Endothelial cell of umbilical vein (primary cell): ENCODE data around the gene TMEM164. TPM values are rescaled to one million over a fixed set of nuclear protein-coding genes. Genes with fewer than 3 reads are reported as not detected.

Experiments used
- BruUV-seq: library from RNA; stranded (reverse); fragments of 400-500 nt; replicated peaks from 2 replicates; lab custom pipeline; 2021; lab: Mats Ljungman, UMichigan
- CTCF ChIA-PET: fragments of 300-600, 350-600 bp; sonication (Branson Sonifier 250); formaldehyde crosslinking; loops from one replicate; lab custom pipeline; 2021; ENCODE audit warnings: antibody characterized with exemption, inconsistent platforms; lab: Charles Lee
- POLR2A ChIA-PET: fragments of 300-600, 350-600 bp; sonication (Branson Sonifier 250); formaldehyde crosslinking; loops from one replicate; lab custom pipeline; 2021; ENCODE audit warnings: antibody characterized with exemption, inconsistent platforms; lab: Charles Lee
- DNase-seq: peaks from one replicate; pipeline ENCODE4 v3.0.0-alpha.2; 2011; ENCODE audit warnings: low read depth, low spot score
- FAIRE-seq: peaks from 2 replicates; lab custom pipeline; 2011; peaks lifted over from hg19 to GRCh38; lab: Jason Lieb, UNC
- H2AFZ ChIP-seq: 2 replicates; pipeline ENCODE4 v1.6.0; 2012; ENCODE audit warnings: low read depth, low read length, control low read depth, inconsistent platforms
- H3K27ac ChIP-seq: 2 replicates; pipeline ENCODE4 v1.5.1; 2011; ENCODE audit warnings: low read depth, mild to moderate bottlenecking, control low read depth, low read length, moderate library complexity; ENCODE audit not compliant: insufficient read depth
- H3K27me3 ChIP-seq, 2 experiments: 2 replicates each; pipeline versions ENCODE4 v1.6.0 to v1.6.1; 2011; ENCODE audit warnings: low read length in 2 of 2, mixed read lengths in 1 of 2; ENCODE audit not compliant: control insufficient read depth in 2 of 2, insufficient read depth in 2 of 2
- H3K36me3 ChIP-seq, 2 experiments: 2 replicates in 1 of 2; 3 replicates in 1 of 2; pipeline ENCODE4 v1.5.1; 2011; ENCODE audit warnings: low read length in 2 of 2, mild to moderate bottlenecking in 1 of 2, moderate library complexity in 1 of 2; ENCODE audit not compliant: control insufficient read depth in 2 of 2, insufficient read depth in 2 of 2; ENCODE audit errors: extremely low read depth in 1 of 2
- H3K4me1 ChIP-seq: 3 replicates; pipeline ENCODE4 v1.5.1; 2011; ENCODE audit warnings: mild to moderate bottlenecking, low read length; ENCODE audit not compliant: control insufficient read depth, insufficient read depth; ENCODE audit errors: extremely low read depth
- H3K4me2 ChIP-seq: 2 replicates; pipeline ENCODE4 v1.6.1; 2011; ENCODE audit warnings: low read length, control low read depth, mixed read lengths; ENCODE audit not compliant: insufficient read depth
- H3K4me3 ChIP-seq, 3 experiments: fragments of 200-600 bp in 1 of 3; sonication (generic), shearing (Covaris generic) in 1 of 3; replicated peaks in 1 of 3; 2 replicates each; pipeline ENCODE4 v1.5.1; 2011 to 2016; ENCODE audit warnings: control low read depth in 3 of 3, low read length in 3 of 3, mild to moderate bottlenecking in 2 of 3, inconsistent platforms in 1 of 3, low read depth in 1 of 3, moderate library complexity in 1 of 3; ENCODE audit not compliant: insufficient read depth in 1 of 3
- H3K79me2 ChIP-seq: 2 replicates; pipeline ENCODE4 v1.6.0; 2012; ENCODE audit warnings: low read length, inconsistent platforms; ENCODE audit not compliant: control insufficient read depth, insufficient read depth
- H3K9ac ChIP-seq: replicated peaks from 2 replicates; pipeline ENCODE3; 2011; ENCODE audit warnings: low read length, control low read depth; ENCODE audit not compliant: insufficient read depth; ENCODE audit errors: extremely low read depth
- H3K9me1 ChIP-seq: replicated peaks from 3 replicates; pipeline ENCODE4 v1.6.0; 2011; ENCODE audit warnings: mild to moderate bottlenecking, low read length; ENCODE audit not compliant: control insufficient read depth, insufficient read depth; ENCODE audit errors: extremely low read depth
- H3K9me3 ChIP-seq: replicated peaks from 2 replicates; pipeline ENCODE4 v1.5.1; 2012; ENCODE audit warnings: low read length, inconsistent platforms; ENCODE audit not compliant: control insufficient read depth, insufficient read depth
- H4K20me1 ChIP-seq: replicated peaks from 2 replicates; pipeline ENCODE3; 2011; ENCODE audit warnings: mild to moderate bottlenecking, low read length; ENCODE audit not compliant: control insufficient read depth, insufficient read depth; ENCODE audit errors: extremely low read depth
- CTCF ChIP-seq, 2 donors: IDR thresholded peaks; 1 replicate in 1 of 2; 2 replicates in 1 of 2; pipeline ENCODE4 v1.5.1; 2011; ENCODE audit warnings: low read length in 2 of 2, mild to moderate bottlenecking in 2 of 2, moderate library complexity in 2 of 2, control low read depth in 1 of 2, inconsistent platforms in 1 of 2, low read depth in 1 of 2; ENCODE audit not compliant: insufficient read depth in 1 of 2; ENCODE audit errors: extremely low read depth in 1 of 2
- FOS ChIP-seq: IDR thresholded peaks from 2 replicates; pipeline ENCODE4 v1.6.1; 2011; ENCODE audit warnings: mild to moderate bottlenecking, low read length, moderate library complexity, borderline replicate concordance; ENCODE audit not compliant: insufficient read depth
- MAX ChIP-seq: IDR thresholded peaks from 2 replicates; pipeline ENCODE4 v1.6.1; 2011; ENCODE audit not compliant: insufficient read depth, insufficient read length
- POLR2A ChIP-seq: IDR thresholded peaks from 2 replicates; pipeline ENCODE4 v1.6.1; 2012; ENCODE audit warnings: low read depth, mild to moderate bottlenecking, control low read depth, low read length
- POLR2AphosphoS5 ChIP-seq: IDR thresholded peaks from 2 replicates; pipeline ENCODE4 v1.6.1; 2012; ENCODE audit warnings: low read depth, mild to moderate bottlenecking, control low read depth, low read length, moderate library complexity; ENCODE audit not compliant: insufficient read depth
- dilution Hi-C: fragments of 300-500 bp; cut with MboI; formaldehyde crosslinking; loops from one replicate; pipeline ENCODE4 v1.15.0; 2019; ENCODE audit warnings: low sequenced_read_pairs; ENCODE audit not compliant: extremely low pct_ligation_motif_present
- intact Hi-C: fragments of 100-400 bp; cut with micrococcal nuclease; formaldehyde crosslinking; loops from one replicate; pipeline ENCODE4 v1.10.0; 2022
- polyA plus RNA-seq, 4 experiments: library from polyadenylated mRNA; depleted of rRNA in 3 of 4; stranded (reverse) in 3 of 4; unstranded in 1 of 4; fragments of >200 nt; gene quantifications; 2 replicates each; pipeline versions ENCODE4 v1.2.1 to v1.2.3, GENCODE V29; 2011 to 2012; ENCODE audit warnings: missing spikeins in 1 of 4
- total RNA-seq: library from RNA; stranded (reverse); gene quantifications from 2 replicates; pipeline ENCODE4 v1.2.3, GENCODE V29; 2021

Gene TMEM164
- total and polyA plus RNA-seq, 2 donors (not counting 3 experiments of a cell fraction or from before 2014, with no cell fraction given): 12.8 to 22.2 TPM

- Histone ChIP-seq H3K9me1 (no peaks in the 10 kb centered on the region), H3K9ac (no peak overlapping the region), H3K27ac (no peak overlapping the region), H4K20me1 (no peaks in the 10 kb centered on the region), H3K27me3 (no peaks in the 10 kb centered on the region), H2AFZ (no peak overlapping the region), H3K4me2 (no peak overlapping the region), H3K9me3 (no peaks in the 10 kb centered on the region), H3K36me3 (no peaks in the 10 kb centered on the region), H3K79me2 (no peaks in the 10 kb centered on the region), H3K4me1 (peaks cover 9% of the 10 kb centered on the region), H3K4me3 (no peak overlapping the region)
- CTCF ChIA-PET: interaction anchor here (0.7 to 1.9 kb wide), 9 partner anchors 10 to 244 kb away, joined by 3 to 15 read pairs (median 5); partner anchors contain the start of gene AMMECR1
- FAIRE-seq: peak; percentile 82
- BruUV-seq: no TSS peak
- no peak for DNase-seq
- POLR2A ChIA-PET: no interaction called here
- TF ChIP-seq POLR2AphosphoS5 (no peak), CTCF (IDR thresholded peaks at IDR 0.05; ENCODE audit: extremely low read depth in 1 of 2, insufficient read depth in 1 of 2, low read depth in 1 of 2, low read length in 2 of 2) (peak; percentile 43 to 48), POLR2A (no peak)
- intact Hi-C loops (no loop called here), dilution Hi-C loops (no loop called here)
These were observed 165.1 kb downstream of the TMEM164 start for GRCh38 chrX:110167952-110168451.

GRCh38 chrX:110168585-110168984 is 165.7 kb downstream of the TMEM164 start:
- H3K9ac ChIP-seq: no peak overlapping the region
- ChIA-PET CTCF (interaction anchor here (0.7 to 1.9 kb wide), 6 partner anchors 9 to 241 kb away, joined by 3 to 15 read pairs (median 10); partner anchors contain the start of gene AMMECR1), POLR2A (no interaction called here)
- H3K27ac ChIP-seq: no peak overlapping the region
- no peaks in the 10 kb centered on the region for H3K79me2 ChIP-seq
- no peak for TF ChIP-seq CTCF (IDR thresholded peaks at IDR 0.05; ENCODE audit: extremely low read depth in 1 of 2, insufficient read depth in 1 of 2, low read depth in 1 of 2, low read length in 2 of 2)
- TF ChIP-seq POLR2AphosphoS5: no peak
- TF ChIP-seq POLR2A: no peak
- no peak for TF ChIP-seq FOS
- TF ChIP-seq MAX: no peak
- H3K9me3 ChIP-seq: no peaks in the 10 kb centered on the region
- H3K4me2 ChIP-seq: no peak overlapping the region
- H3K4me1 ChIP-seq: peaks cover 6% of the 10 kb centered on the region
- no peaks in the 10 kb centered on the region for H3K36me3 ChIP-seq
- intact Hi-C loops (no loop called here), dilution Hi-C loops (no loop called here)
- no peak overlapping the region for H3K4me3 ChIP-seq
- no TSS peak for BruUV-seq
- no peaks in the 10 kb centered on the region for H3K27me3 ChIP-seq
- DNase-seq (no peak), FAIRE-seq (no peak)
- H4K20me1 ChIP-seq: no peaks in the 10 kb centered on the region
- no peaks in the 10 kb centered on the region for H3K9me1 ChIP-seq
- H2AFZ ChIP-seq: no peak overlapping the region
